Neuronal stem cell (in vitro differentiated cells): ENCODE results near the gene TRIM74.
"Not testable (repeated sequence)": the region's sequence is repeated elsewhere in the genome, so short reads cannot be mapped to it uniquely, and the experiment has no call there.

Experiments
- DNase-seq: peaks from one replicate; pipeline ENCODE4 v3.0.0-alpha.2; 2013; ENCODE audit warnings: low spot score
- H2AFZ ChIP-seq: one replicate; pipeline ENCODE4 v1.6.1; 2013; ENCODE audit warnings: mild to moderate bottlenecking, low read length, inconsistent platforms
- H2AK5ac ChIP-seq: 2 replicates; pipeline ENCODE4 v1.6.1; 2013; ENCODE audit warnings: low read depth, mild to moderate bottlenecking, inconsistent platforms, low read length, moderate library complexity, mixed read lengths
- H2BK120ac ChIP-seq: 2 replicates; pipeline ENCODE4 v1.6.1; 2013; ENCODE audit warnings: low read depth, mild to moderate bottlenecking, inconsistent platforms, low read length, moderate library complexity, mixed read lengths
- H2BK12ac ChIP-seq: one replicate; pipeline ENCODE4 v1.6.1; 2013; ENCODE audit warnings: low read length, inconsistent platforms
- H2BK15ac ChIP-seq: 2 replicates; pipeline ENCODE4 v1.6.1; 2013; ENCODE audit warnings: mild to moderate bottlenecking, low read length, inconsistent platforms, mixed read lengths
- H2BK5ac ChIP-seq: one replicate; pipeline ENCODE4 v1.6.1; 2013; ENCODE audit warnings: inconsistent platforms, mild to moderate bottlenecking, low read length, moderate library complexity
- H3K14ac ChIP-seq: one replicate; pipeline ENCODE4 v1.6.1; 2013; ENCODE audit warnings: low read length, inconsistent platforms
- H3K18ac ChIP-seq: 2 replicates; pipeline ENCODE4 v1.6.1; 2013; ENCODE audit warnings: low read length, inconsistent platforms
- H3K23ac ChIP-seq: 2 replicates; pipeline ENCODE4 v1.6.1; 2013; ENCODE audit warnings: low read depth, mild to moderate bottlenecking, mixed read lengths, low read length, inconsistent platforms; ENCODE audit not compliant: poor library complexity
- H3K27ac ChIP-seq: replicated peaks from 3 replicates; pipeline ENCODE4 v1.5.1; 2013; ENCODE audit warnings: low read length, inconsistent platforms
- H3K27me3 ChIP-seq, 3 experiments: 2 replicates each; pipeline ENCODE4 v1.6.1; 2013; ENCODE audit warnings: low read length in 3 of 3, mild to moderate bottlenecking in 2 of 3, inconsistent platforms in 1 of 3, low read depth in 1 of 3, mixed read lengths in 1 of 3, moderate library complexity in 1 of 3; ENCODE audit not compliant: control insufficient read depth in 3 of 3, insufficient read depth in 3 of 3
- H3K36me3 ChIP-seq, 2 donors: replicated peaks in 1 of 2; 2 replicates each; pipeline ENCODE4 v1.6.1; 2013; ENCODE audit warnings: low read length in 2 of 2; ENCODE audit not compliant: control insufficient read depth in 2 of 2, insufficient read depth in 2 of 2
- H3K4ac ChIP-seq: 2 replicates; pipeline ENCODE4 v1.6.1; 2013; ENCODE audit warnings: inconsistent platforms, mild to moderate bottlenecking, low read length, moderate library complexity
- H3K4me1 ChIP-seq, 2 donors: 1 replicate in 1 of 2; 2 replicates in 1 of 2; pipeline ENCODE4 v1.6.1; 2013; ENCODE audit warnings: low read length in 2 of 2, low read depth in 1 of 2; ENCODE audit not compliant: control insufficient read depth in 2 of 2, insufficient read depth in 1 of 2
- H3K4me2 ChIP-seq: one replicate; pipeline ENCODE4 v1.6.1; 2013; ENCODE audit warnings: mild to moderate bottlenecking, low read length, inconsistent platforms; ENCODE audit not compliant: insufficient read depth, poor library complexity, severe bottlenecking
- H3K4me3 ChIP-seq, 2 donors: 2 replicates each; pipeline ENCODE4 v1.5.1; 2013; ENCODE audit warnings: low read length in 2 of 2, mild to moderate bottlenecking in 2 of 2, inconsistent platforms in 1 of 2, moderate library complexity in 1 of 2
- H3K79me1 ChIP-seq: one replicate; pipeline ENCODE4 v1.6.1; 2013; ENCODE audit warnings: low read depth, mild to moderate bottlenecking, inconsistent platforms, low read length, moderate library complexity
- H3K9ac ChIP-seq: one replicate; pipeline ENCODE4 v1.6.1; 2013; ENCODE audit warnings: mild to moderate bottlenecking, low read depth, low read length, inconsistent platforms; ENCODE audit not compliant: poor library complexity
- H3K9me3 ChIP-seq, 2 donors: replicated peaks in 1 of 2; 2 replicates each; pipeline versions ENCODE3 to v1.6.1; 2013; ENCODE audit warnings: low read length in 2 of 2, mild to moderate bottlenecking in 2 of 2, inconsistent platforms in 1 of 2, low read depth in 1 of 2, mixed read lengths in 1 of 2, moderate library complexity in 1 of 2; ENCODE audit not compliant: control insufficient read depth in 2 of 2, insufficient read depth in 1 of 2
- H4K8ac ChIP-seq: one replicate; pipeline ENCODE4 v1.6.1; 2013; ENCODE audit warnings: low read depth, mild to moderate bottlenecking, inconsistent platforms, low read length, moderate library complexity
- H4K91ac ChIP-seq: one replicate; pipeline ENCODE4 v1.6.1; 2013; ENCODE audit warnings: low read length, low read depth, mild to moderate bottlenecking, inconsistent platforms; ENCODE audit not compliant: poor library complexity
- WGBS, 2 donors: extraction: QIAGEN DNeasy Blood & Tissue Kit; methylation state at CpG; one replicate each; pipeline ENCODE4 v1.1.7; 2013; ENCODE audit warnings: missing lambda C conversion rate in 2 of 2, mixed read lengths in 1 of 2; ENCODE audit not compliant: insufficient read length in 2 of 2, insufficient replicate concordance in 1 of 2; ENCODE audit errors: extremely low coverage in 2 of 2; 5-methylcytosine and 5-hydroxymethylcytosine counted together

TRIM74 gene

GRCh38 chr7:72949686-72950085 lies 19.6 kb downstream of the TRIM74 start:
- not testable (repeated sequence) for DNase-seq
- no CpG with 5 or more reads among the region's 6 CpGs for WGBS, 2 donors

GRCh38 chr7:72949276-72949675 lies 20.0 kb downstream of the TRIM74 start:
- peaks cover 0 to 27% of the 10 kb centered on the region in 2 donors for H3K36me3 ChIP-seq
- H2BK15ac ChIP-seq, H2AK5ac ChIP-seq, H2BK120ac ChIP-seq, H3K27me3 ChIP-seq, H4K91ac ChIP-seq, H3K4me2 ChIP-seq, H2AFZ ChIP-seq, H3K27ac ChIP-seq, H4K8ac ChIP-seq, H3K18ac ChIP-seq, H3K9ac ChIP-seq, H3K4ac ChIP-seq, H2BK12ac ChIP-seq, H3K23ac ChIP-seq, H3K79me1 ChIP-seq, DNase-seq, H3K4me3 ChIP-seq, H2BK5ac ChIP-seq, H3K14ac ChIP-seq, H3K4me1 ChIP-seq, H3K9me3 ChIP-seq: not testable (repeated sequence)
- WGBS, 2 donors = no CpG with 5 or more reads among the region's 9 CpGs

More at GRCh38 chr7:72949686-72950085, 19.6 kb downstream of the TRIM74 start:
- not testable (repeated sequence) for H2AFZ ChIP-seq, H3K18ac ChIP-seq, H2AK5ac ChIP-seq, H2BK15ac ChIP-seq, H3K4me1 ChIP-seq, H3K4me2 ChIP-seq, H4K91ac ChIP-seq, H3K9me3 ChIP-seq, H4K8ac ChIP-seq, H3K79me1 ChIP-seq, H3K4me3 ChIP-seq, H3K4ac ChIP-seq, H3K14ac ChIP-seq, H3K27ac ChIP-seq, H3K27me3 ChIP-seq, H2BK120ac ChIP-seq, H2BK5ac ChIP-seq, H3K23ac ChIP-seq, H2BK12ac ChIP-seq, H3K9ac ChIP-seq
- H3K36me3 ChIP-seq = peaks cover 0 to 27% of the 10 kb centered on the region in 2 donors

GRCh38 chr7:72948714-72949113 lies 20.6 kb downstream of the TRIM74 start:
- no CpG with 5 or more reads among the region's 23 CpGs for WGBS, 2 donors

GRCh38 chr7:72946130-72946745 lies 23.0 kb downstream of the TRIM74 start:
- WGBS, 2 donors = no CpG with 5 or more reads among the region's 22 CpGs
- H3K23ac ChIP-seq, H3K4me2 ChIP-seq, H2BK15ac ChIP-seq, H3K4me3 ChIP-seq, H3K27me3 ChIP-seq, H3K9me3 ChIP-seq, H3K9ac ChIP-seq, H4K8ac ChIP-seq, H4K91ac ChIP-seq, H3K14ac ChIP-seq, H2BK120ac ChIP-seq, H3K79me1 ChIP-seq, H3K4me1 ChIP-seq, DNase-seq, H3K4ac ChIP-seq, H2BK12ac ChIP-seq, H3K27ac ChIP-seq, H3K18ac ChIP-seq, H2BK5ac ChIP-seq, H2AFZ ChIP-seq, H2AK5ac ChIP-seq: not testable (repeated sequence)
- H3K36me3 ChIP-seq = peaks cover 0 to 27% of the 10 kb centered on the region in 2 donors

More at GRCh38 chr7:72948714-72949113, 20.6 kb downstream of the TRIM74 start:
- H3K36me3 ChIP-seq = peaks cover 0 to 27% of the 10 kb centered on the region in 2 donors
- H2BK120ac ChIP-seq, H3K14ac ChIP-seq, H3K23ac ChIP-seq, H3K18ac ChIP-seq, H3K4ac ChIP-seq, H2BK5ac ChIP-seq, H4K91ac ChIP-seq, H3K27me3 ChIP-seq, H2AFZ ChIP-seq, H3K9ac ChIP-seq, H2BK12ac ChIP-seq, H2AK5ac ChIP-seq, H3K4me3 ChIP-seq, H4K8ac ChIP-seq, H3K27ac ChIP-seq, H3K4me1 ChIP-seq, H3K9me3 ChIP-seq, DNase-seq, H3K4me2 ChIP-seq, H3K79me1 ChIP-seq, H2BK15ac ChIP-seq: not testable (repeated sequence)
